Measurements from ENCODE around the gene VEGFB. TPM values are rescaled to one million over a fixed set of nuclear protein-coding genes. Genes with fewer than 3 reads are reported as not detected.
A peak's percentile ranks its signal among the peaks of the same experiment; 100 is the strongest.

VEGFB gene
- total RNA-seq, 1 experiment from 2014 or later, result 101 TPM

GRCh38 chr11:64250415-64251015 is 16.1 kb downstream of the VEGFB start:
- intact Hi-C loops (cut with micrococcal nuclease; ENCODE audit: unreplicated experiment), result no loop called here
- no TSS peak for BruUV-seq (replicated peaks)
- ATAC-seq, result peak; percentile 13

More at GRCh38 chr11:64250415-64251015, 16.1 kb downstream of the VEGFB start:
- ChIA-PET POLR2A (no interaction called here), CTCF (interaction anchor here (0.8 to 1.8 kb wide), 2 partner anchors 19 to 54 kb away, joined by 4 read pairs; no protein-coding TSS in a partner anchor)
- Histone ChIP-seq H3K4me3 (ENCODE audit: low read depth in 2 of 2, low read length in 2 of 2) (peak overlapping the region; percentile 65 to 84), H3K27me3 (ENCODE audit: control insufficient read depth, insufficient read depth, low read length) (no peaks in the 10 kb centered on the region), H3K4me1 (ENCODE audit: control insufficient read depth, insufficient read depth, low read length) (peaks cover 41% of the 10 kb centered on the region), H3K9me3 (ENCODE audit: control insufficient read depth, insufficient read depth, low read depth, low read length) (no peaks in the 10 kb centered on the region), H3K36me3 (ENCODE audit: control insufficient read depth, insufficient read depth, low read length) (peaks cover 5% of the 10 kb centered on the region; the same call in 1 of the 2 replicates), H3K27ac (ENCODE audit: low read length) (peak overlapping the region; percentile 65)
- in situ Hi-C loops (cut with HindIII; ENCODE audit: low pct_unique_long_range_greater_than_20kb, low sequenced_read_pairs), result no loop called here
- TF ChIP-seq CTCF (IDR thresholded peaks at IDR 0.05) (no peak), POLR2AphosphoS5 (IDR thresholded peaks at IDR 0.05; ENCODE audit: low read depth, low read length) (no peak), TCF7L2 (IDR thresholded peaks at IDR 0.05; ENCODE audit: low read depth, low read length) (no peak), SIN3A (IDR thresholded peaks at IDR 0.05; ENCODE audit: borderline replicate concordance, insufficient read depth, low read depth, low read length) (no peak), REST (IDR thresholded peaks at IDR 0.05; ENCODE audit: insufficient read depth in 1 of 2, low read depth in 2 of 2, low read length in 1 of 2) (no peak)
- DNase-seq (ENCODE audit: low read depth, low spot score), result no peak

Data from Panc1 (cell line).